ENCODE measurements around the gene RIC3.

RIC3 gene

DNA sequence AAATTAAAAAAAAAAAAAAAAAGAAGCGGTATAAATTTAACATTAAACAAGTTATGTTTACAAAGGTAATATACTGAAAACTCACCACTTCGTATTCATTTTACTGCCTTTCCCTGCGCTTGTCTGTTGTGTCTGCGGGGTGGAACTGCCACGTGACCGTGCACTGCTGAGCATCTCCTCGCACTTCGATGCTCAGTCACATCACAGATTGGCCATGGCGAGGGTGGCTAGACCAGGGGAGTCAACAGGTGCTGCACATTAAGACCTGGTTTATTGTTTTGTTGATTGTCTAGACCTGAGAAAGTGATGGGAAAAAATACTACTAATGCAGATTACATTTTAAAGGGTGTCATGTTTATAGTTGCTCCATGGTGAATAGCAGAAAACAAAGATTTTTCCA is 110.6 kb downstream of the RIC3 start:
- intact Hi-C loops (cut with DNase I) = no loop called here
- DNase-seq = peak in 1 of 10 donors; percentile 31

DNA sequence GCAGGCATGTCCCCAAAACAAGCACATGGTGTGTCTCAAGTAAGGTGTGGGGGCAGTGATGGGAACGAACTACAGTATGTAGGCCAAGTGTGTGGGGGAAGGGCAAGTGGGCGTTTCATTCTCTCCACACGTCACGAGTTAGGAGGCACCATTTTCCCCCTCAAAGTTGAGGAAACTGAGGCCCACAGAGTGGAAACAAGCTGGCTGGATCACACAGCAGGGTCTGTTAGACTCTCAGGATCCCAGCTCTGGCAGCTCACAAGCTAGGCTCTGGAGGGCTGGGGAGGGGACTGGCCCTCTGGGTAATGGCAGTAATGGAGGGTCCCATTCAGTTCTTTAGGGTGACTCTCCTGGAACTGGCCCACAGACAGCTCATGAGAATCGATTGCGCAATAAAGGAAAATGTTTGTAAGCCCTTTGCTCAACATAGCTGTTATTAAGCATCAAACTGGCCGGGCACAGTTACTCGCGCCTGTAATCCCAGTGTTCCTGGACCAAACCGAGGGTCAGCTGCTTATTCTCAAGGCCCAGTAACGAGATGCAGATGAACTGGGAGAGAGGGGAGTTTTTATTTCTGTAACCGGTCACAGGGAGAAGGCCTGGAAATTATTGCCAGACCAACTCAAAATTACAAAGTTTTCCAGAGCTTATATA is 111.9 kb downstream of the RIC3 start:
- DNase-seq = peak in 1 of 10 donors; percentile 44

More for the DNA sequence above, 111.9 kb downstream of the RIC3 start:
- intact Hi-C loops (cut with DNase I) = no loop called here

Data from posterior cingulate gyrus (tissue), 11 donors.